Aorta (tissue), 5 donors: ENCODE data around the gene PCBP3. TPM values are rescaled to one million over a fixed set of nuclear protein-coding genes. Genes with fewer than 3 reads are reported as not detected.

Experiments
- ATAC-seq: fragments of 200-7000 bp; cut with Tn5 transposase; one replicate; pipeline ENCODE4 v1.9.1; 2022; ENCODE audit warnings: moderate library complexity; ENCODE audit not compliant: low FRiP score
- DNase-seq, 2 donors: peaks; one replicate each; pipeline ENCODE4 v3.0.0-alpha.2; 2020
- H3K27ac ChIP-seq, 2 donors: one replicate each; pipeline ENCODE4 v1.5.1; 2013; ENCODE audit warnings: low read length in 2 of 2, mild to moderate bottlenecking in 2 of 2, moderate library complexity in 2 of 2, control low read depth in 1 of 2, inconsistent platforms in 1 of 2, low read depth in 1 of 2
- H3K27me3 ChIP-seq, 2 donors: one replicate each; pipeline ENCODE4 v1.6.1; 2013; ENCODE audit warnings: control low read depth in 1 of 2, low read length in 1 of 2, mild to moderate bottlenecking in 1 of 2, moderate library complexity in 1 of 2; ENCODE audit not compliant: insufficient read depth in 2 of 2, control insufficient read depth in 1 of 2
- H3K36me3 ChIP-seq, 2 donors: one replicate each; pipeline ENCODE4 v1.6.1; 2013; ENCODE audit warnings: control low read depth in 1 of 2, low read length in 1 of 2, mild to moderate bottlenecking in 1 of 2; ENCODE audit not compliant: insufficient read depth in 2 of 2, control insufficient read depth in 1 of 2
- H3K4me1 ChIP-seq, 2 donors: one replicate each; pipeline ENCODE4 v1.6.1; 2013; ENCODE audit warnings: low read length in 2 of 2, control low read depth in 1 of 2, mild to moderate bottlenecking in 1 of 2, moderate library complexity in 1 of 2; ENCODE audit not compliant: insufficient read depth in 2 of 2, control insufficient read depth in 1 of 2
- H3K4me3 ChIP-seq, 2 donors: one replicate each; pipeline ENCODE4 v1.5.1; 2013; ENCODE audit warnings: low read length in 2 of 2, control low read depth in 1 of 2, mild to moderate bottlenecking in 1 of 2
- H3K9me3 ChIP-seq: one replicate; pipeline ENCODE4 v1.6.1; 2013; ENCODE audit warnings: mild to moderate bottlenecking, low read length; ENCODE audit not compliant: control insufficient read depth
- WGBS, 2 donors: extraction: QIAGEN DNeasy Blood & Tissue Kit; methylation state at CpG; one replicate each; pipeline ENCODE4 v1.1.7; 2013; 5-methylcytosine and 5-hydroxymethylcytosine counted together
- intact Hi-C, 2 donors: fragments of 100-400 bp; cut with DNase I; formaldehyde crosslinking; loops; one replicate each; pipeline versions ENCODE4 v1.14.2 to v1.15.0; 2022
- polyA plus RNA-seq, 2 donors: library from polyadenylated mRNA; stranded (reverse); fragments of 200-250 nt; gene quantifications; one replicate each; pipeline ENCODE4 v1.2.3, GENCODE V29; 2013
- total RNA-seq, 2 donors: library from RNA; stranded (reverse); fragmentation: NEBNext Ultra II Directional; extraction: Animal tissue kit (Norgen Biotek cat#: 25700); gene quantifications; one replicate each; pipeline ENCODE4 v1.2.1, GENCODE V29; 2021
- donor health status: healthy with polysubstance abuse.
- donor health status: Bipolar disorder and iron deficiency.
- donor health status: DM: no; HTN: no; CAD: no.
- donor health status: DM: no; HTN: no; CAD: no.
- donor health status: DM: yes; HTN: yes; CAD: no.

Gene PCBP3
- total and polyA plus RNA-seq, 4 donors: 3.6 to 15.0 (median 7.0) TPM; not detected in 1

DNA sequence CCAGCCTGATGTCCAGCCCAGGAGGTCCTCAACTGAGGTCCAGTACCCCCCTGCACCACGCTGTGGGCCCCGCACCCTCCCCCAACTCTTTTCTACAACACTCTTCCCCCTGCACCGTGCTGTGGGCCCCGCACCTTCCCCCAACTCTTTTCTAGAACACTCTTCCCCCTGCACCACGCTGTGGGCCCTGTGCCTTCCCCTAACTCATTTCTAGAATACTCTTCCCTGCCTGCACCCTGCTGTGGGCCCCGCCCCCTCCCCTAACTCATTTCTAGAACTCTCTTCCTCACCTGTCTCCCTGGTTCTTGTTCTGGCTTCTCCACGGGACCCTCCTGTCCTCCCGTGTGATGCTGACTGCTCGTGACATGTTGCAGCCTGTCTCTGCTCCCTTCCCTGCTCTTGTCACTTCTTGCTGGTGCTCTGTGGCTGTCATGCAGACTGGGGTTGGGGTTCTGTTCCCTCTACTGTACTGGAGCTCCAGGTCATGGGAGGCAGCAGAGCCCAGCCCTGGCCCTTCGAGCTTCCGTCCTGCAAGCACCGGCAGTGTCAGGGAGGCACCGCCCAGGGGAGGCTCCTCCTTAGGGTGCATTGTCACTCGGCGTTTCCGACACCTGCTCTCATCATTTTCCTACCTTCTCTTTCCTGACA lies 177.9 kb downstream of the PCBP3 start:
- no peaks in the 10 kb centered on the region for H3K27me3 ChIP-seq
- no peak overlapping the region for H3K4me3 ChIP-seq
- 86 to 90% methylated on average over 16 of the region's 16 CpGs for WGBS, 2 donors
- H3K9me3 ChIP-seq: no peaks in the 10 kb centered on the region
- DNase-seq (peak in 1 of 2 donors; percentile 30), ATAC-seq (no peak)
- no peaks in the 10 kb centered on the region for H3K36me3 ChIP-seq
- H3K27ac ChIP-seq: no peak overlapping the region
- intact Hi-C loops: loop anchor here in 1 of 2 donors (5.0 kb wide), 1 partner anchor 264 kb away; no protein-coding TSS in a partner anchor
- no peaks in the 10 kb centered on the region for H3K4me1 ChIP-seq

DNA sequence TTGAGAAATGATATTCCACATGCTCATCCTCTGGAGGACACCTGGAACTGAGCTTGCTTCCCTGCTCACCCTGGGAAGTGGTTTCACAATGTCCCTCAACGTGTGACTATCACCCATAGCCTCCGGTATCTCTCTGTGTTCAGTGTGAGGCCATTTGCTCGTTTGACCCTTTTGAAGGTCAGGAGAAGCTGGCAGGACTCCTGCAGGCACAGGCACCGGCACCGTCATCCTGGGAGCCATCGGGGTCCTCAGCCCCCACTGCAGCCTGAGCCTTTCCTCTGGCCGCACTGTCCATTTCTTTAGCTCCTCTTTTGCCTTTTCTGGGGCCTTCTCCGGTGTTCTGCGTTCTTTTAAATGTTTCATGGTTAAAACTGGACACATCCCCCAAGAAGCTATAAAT lies 178.5 kb downstream of the PCBP3 start:
- ATAC-seq (no peak), DNase-seq (peak in 1 of 2 donors; percentile 53)
- no peaks in the 10 kb centered on the region for H3K36me3 ChIP-seq
- intact Hi-C loops: loop anchor here in 1 of 2 donors (5.0 kb wide), 1 partner anchor 265 kb away; no protein-coding TSS in a partner anchor
- no peak overlapping the region for H3K4me3 ChIP-seq
- no peaks in the 10 kb centered on the region for H3K27me3 ChIP-seq
- H3K9me3 ChIP-seq: no peaks in the 10 kb centered on the region
- no peaks in the 10 kb centered on the region for H3K4me1 ChIP-seq
- 89 to 93% methylated on average over 9 of the region's 9 CpGs for WGBS, 2 donors
- no peak overlapping the region for H3K27ac ChIP-seq

DNA sequence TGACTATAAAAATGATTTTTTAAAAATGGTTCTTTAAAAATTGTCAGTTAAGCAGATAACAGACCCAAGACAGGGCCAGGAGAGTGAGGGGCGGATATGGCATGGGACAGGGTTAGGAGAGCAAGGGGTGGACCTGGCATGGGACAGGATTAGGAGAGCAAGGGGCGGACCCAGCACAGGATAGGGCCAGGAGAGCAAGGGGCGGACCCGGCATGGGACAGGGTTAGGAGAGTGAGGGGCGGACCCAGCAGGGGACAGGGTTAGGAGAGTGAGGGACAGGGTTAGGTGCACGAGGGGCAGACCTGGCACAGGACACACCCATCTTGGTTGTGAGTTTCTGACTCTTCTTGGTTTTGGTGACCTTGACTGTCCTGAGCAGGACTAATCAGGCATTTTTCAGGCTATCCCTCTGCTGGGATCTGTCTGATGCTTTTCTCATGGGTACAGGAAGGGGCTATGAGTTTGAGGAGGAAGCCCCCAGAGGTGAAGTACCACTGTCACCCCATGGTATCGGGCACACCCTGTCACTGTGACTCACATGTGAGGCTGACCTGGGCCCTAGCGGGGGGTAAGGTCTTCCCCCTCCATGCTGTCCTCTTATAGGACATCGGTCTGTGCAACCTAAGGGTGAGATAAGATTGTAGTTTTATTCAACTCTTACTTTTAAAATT lies 179.0 kb downstream of the PCBP3 start:
- Histone ChIP-seq H3K27ac (no peak overlapping the region), H3K4me3 (no peak overlapping the region), H3K27me3 (no peaks in the 10 kb centered on the region), H3K36me3 (no peaks in the 10 kb centered on the region), H3K4me1 (no peaks in the 10 kb centered on the region), H3K9me3 (no peaks in the 10 kb centered on the region)
- intact Hi-C loops: loop anchor here in 1 of 2 donors (5.0 kb wide), 1 partner anchor 265 kb away; no protein-coding TSS in a partner anchor
- DNase-seq (peak in 1 of 2 donors; percentile 45), ATAC-seq (no peak)
- WGBS, 2 donors: 84 to 89% methylated on average over 9 of the region's 9 CpGs

DNA sequence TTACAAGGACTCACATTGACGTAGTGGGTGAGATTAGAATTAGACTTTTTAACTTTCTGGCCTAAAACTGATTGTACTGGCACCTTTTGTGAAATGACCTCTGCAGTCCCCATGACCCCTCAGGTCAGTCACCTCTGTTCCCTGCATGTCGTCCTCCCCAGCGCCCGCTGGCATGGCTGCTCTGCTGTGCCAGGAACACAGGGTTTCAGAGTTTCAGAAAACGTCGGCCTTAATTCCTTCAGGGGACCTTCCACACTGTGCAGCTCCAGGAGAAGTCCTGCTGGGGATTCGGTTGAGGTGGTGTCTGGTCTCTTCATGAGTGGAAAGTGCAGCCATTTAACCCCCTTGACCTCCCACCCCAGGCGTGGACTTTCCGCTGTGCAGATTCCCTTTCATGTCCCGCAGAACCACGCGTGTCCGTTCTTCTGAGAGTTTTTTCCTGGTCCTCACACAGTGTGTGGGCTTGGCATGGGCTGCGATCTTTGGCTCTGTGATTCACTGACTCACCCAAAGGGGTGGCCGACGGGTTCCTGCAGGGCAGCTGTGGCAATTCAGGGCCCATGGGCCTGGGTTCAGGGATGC lies 179.7 kb downstream of the PCBP3 start:
- Histone ChIP-seq H3K4me3 (no peak overlapping the region), H3K9me3 (no peaks in the 10 kb centered on the region), H3K36me3 (no peaks in the 10 kb centered on the region), H3K4me1 (no peaks in the 10 kb centered on the region), H3K27me3 (no peaks in the 10 kb centered on the region), H3K27ac (no peak overlapping the region)
- WGBS, 2 donors: 59 to 60% methylated on average over 16 of the region's 16 CpGs
- intact Hi-C loops: loop anchor here in 1 of 2 donors (5.0 kb wide), 1 partner anchor 266 kb away; no protein-coding TSS in a partner anchor
- DNase-seq: peak in 1 of 2 donors; percentile 51
- ATAC-seq: no peak

DNA sequence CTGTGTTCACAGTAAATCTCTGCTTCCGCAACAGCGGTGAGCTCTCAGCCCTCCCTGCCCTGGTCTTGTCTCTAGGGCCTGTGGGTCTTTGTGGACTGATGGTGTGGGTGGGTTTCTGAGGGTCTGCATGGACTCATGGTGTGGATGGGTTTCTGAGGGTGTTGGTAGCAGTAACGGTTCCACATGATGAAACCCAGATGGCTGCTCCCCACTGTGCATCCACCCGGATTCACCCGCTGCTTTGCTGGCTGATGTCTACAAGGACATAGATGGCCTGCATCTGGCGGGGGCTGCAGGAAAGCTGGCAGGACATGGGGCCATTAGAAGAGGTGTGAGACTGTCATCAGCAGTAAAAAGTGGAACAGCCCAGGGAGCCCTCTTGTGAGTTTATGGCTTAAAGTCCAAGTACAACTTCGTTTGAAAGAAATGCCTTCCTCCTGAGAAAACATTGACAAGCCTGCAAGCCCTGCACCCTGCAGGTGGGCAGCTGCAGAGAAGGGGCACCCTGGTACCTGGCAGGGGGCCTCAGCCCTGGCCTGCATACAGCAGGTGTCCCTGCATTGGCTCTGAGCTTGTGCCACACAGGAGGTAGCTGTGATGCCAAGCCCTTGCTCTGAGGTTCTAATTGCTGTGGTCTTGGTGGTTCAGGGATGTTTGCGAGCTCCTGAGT lies 181.2 kb downstream of the PCBP3 start:
- Histone ChIP-seq H3K4me1 (no peaks in the 10 kb centered on the region), H3K27ac (no peak overlapping the region), H3K27me3 (no peaks in the 10 kb centered on the region), H3K36me3 (no peaks in the 10 kb centered on the region), H3K9me3 (no peaks in the 10 kb centered on the region), H3K4me3 (no peak overlapping the region)
- WGBS, 2 donors: 91 to 93% methylated on average over 8 of the region's 8 CpGs
- DNase-seq: no peak
- intact Hi-C loops: loop anchor here in 1 of 2 donors (5.0 kb wide), 1 partner anchor 267 kb away; no protein-coding TSS in a partner anchor
- ATAC-seq: no peak

DNA sequence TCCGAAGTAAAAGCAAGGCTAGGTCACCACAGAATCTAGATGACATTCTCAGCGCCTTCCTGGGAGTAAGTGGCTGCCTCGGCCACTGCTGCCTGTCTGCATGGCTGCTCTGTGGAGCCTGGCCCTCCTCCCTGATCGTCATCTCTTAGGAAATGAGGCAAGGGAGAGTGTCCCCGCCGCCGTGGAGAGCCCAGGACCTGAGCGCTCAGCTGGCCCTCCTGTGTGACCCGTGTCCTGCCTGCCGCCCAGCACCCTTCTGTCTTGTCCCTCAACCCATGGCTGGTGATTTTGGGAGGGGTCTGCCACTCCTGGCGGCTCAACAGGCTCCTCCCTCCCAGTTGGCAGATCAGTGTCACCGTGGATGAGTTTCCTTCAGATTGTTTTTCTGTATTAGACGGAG lies 181.7 kb downstream of the PCBP3 start:
- no peak overlapping the region for H3K4me3 ChIP-seq
- no peaks in the 10 kb centered on the region for H3K9me3 ChIP-seq
- intact Hi-C loops: no loop called here
- no peak overlapping the region for H3K27ac ChIP-seq
- DNase-seq (no peak), ATAC-seq (no peak)
- H3K4me1 ChIP-seq: no peaks in the 10 kb centered on the region
- H3K36me3 ChIP-seq: no peaks in the 10 kb centered on the region
- WGBS, 2 donors: 85 to 88% methylated on average over 13 of the region's 13 CpGs
- H3K27me3 ChIP-seq: no peaks in the 10 kb centered on the region

DNA sequence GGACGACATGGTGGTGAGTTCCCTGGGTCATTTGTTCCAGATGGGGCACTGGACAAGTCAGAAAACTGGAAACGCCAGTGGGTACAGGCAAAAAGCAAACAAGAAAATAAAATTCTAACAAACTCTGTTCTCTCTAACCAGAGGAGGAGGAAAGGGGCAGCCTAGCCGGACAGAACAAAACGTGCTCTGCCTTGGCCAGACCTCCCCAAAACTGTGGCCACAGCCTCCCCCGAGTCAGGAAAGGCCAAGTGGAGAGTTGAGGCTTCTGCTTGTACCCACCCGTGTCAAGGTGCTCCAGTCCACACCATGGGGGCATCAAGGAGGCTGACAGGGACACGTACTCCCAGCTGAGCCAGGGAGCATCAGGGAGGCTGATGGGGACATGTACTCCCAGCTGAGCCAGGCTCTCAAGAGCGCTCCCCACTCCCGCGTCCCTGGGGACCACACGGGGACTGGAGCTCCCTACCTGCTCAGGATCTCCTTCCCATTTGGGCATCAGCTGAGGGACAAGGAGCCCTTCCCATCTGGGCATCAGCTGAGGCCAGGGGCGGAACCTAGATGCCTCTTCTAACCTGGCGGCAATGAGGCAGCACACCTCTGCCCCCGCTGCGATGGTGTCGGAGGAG lies 183.3 kb downstream of the PCBP3 start:
- H3K9me3 ChIP-seq: no peaks in the 10 kb centered on the region
- no peaks in the 10 kb centered on the region for H3K4me1 ChIP-seq
- ATAC-seq: no peak
- intact Hi-C loops: no loop called here
- H3K36me3 ChIP-seq: no peaks in the 10 kb centered on the region
- 93 to 94% methylated on average over 16 of the region's 16 CpGs for WGBS, 2 donors
- H3K4me3 ChIP-seq: no peak overlapping the region
- H3K27me3 ChIP-seq: no peaks in the 10 kb centered on the region
- no peak overlapping the region for H3K27ac ChIP-seq
- no peak for DNase-seq

DNA sequence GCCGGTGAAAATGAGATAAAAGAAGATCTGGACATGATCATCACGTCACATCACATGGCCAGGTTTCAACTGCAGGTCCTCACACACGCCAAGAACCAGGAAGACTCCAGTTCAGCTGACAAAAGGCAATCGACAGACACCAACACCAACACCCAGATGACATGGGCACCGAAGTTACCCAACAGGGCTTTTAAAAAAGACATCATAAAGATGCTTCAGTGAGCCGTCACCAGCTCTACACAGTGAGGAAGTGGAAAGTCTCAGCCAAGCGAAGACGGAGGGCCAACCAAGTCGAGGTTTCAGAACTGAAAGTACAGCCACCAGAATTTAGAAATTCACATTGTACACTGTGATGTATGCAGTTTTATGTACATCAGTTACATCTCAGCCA lies 183.8 kb downstream of the PCBP3 start:
- H3K27ac ChIP-seq: no peak overlapping the region
- intact Hi-C loops: no loop called here
- no peaks in the 10 kb centered on the region for H3K27me3 ChIP-seq
- H3K9me3 ChIP-seq: no peaks in the 10 kb centered on the region
- no peaks in the 10 kb centered on the region for H3K36me3 ChIP-seq
- H3K4me3 ChIP-seq: no peak overlapping the region
- DNase-seq (no peak), ATAC-seq (no peak)
- H3K4me1 ChIP-seq: no peaks in the 10 kb centered on the region
- WGBS, 2 donors: 90 to 92% methylated on average over 9 of the region's 9 CpGs
